ENCODE results near the gene ASIC4. TPM values are rescaled to one million over a fixed set of nuclear protein-coding genes. Genes with fewer than 3 reads are reported as not detected.
A peak's percentile ranks its signal among the peaks of the same experiment; 100 is the strongest.

The ASIC4 gene
- total RNA-seq, 1 experiment from 2014 or later = not detected

DNA sequence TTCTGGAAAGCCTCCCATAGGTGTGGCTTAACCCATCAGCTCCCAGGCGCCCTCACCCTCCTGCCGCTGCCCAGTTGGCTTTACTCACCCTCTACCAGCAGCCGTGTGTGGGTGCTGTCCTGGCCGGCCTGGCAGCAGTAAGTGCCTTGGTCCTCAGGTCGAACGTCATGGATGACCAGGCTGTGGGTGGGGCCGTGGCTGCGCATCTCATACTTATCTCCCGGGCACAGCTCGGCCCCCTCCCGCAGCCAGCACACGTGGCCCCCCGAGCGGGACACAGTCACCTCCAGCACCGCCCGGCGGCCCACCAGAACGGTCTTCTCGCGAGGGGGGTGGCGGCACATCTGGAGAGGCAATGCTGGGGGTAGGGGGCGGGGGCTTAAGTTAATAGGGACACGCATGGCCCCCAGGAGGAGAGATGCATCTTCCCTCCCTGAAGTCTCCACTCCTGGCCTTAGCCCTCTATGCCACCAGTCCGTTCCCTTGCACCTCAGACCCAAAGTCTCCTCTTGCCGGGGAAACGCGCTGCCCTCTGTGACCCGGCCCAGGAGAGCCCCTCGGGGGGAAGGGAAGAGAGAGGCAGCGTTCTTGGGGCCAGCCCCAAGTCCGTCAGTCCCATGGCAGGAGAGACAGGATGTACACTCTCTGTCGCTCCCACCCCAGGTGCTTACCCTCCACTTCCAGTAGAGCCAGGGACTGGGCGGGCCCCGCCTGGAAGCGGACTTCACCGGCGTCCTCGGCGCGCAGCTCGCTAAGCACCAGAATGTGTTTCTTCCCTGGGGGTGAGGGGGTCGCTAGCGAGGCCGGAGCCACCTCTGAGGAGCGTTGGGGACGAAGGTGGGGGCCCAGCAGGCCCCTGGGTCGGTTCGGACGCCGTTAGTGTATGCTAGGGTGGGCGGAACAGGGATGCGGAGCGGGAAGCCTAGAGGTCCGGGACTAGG is 37.4 kb downstream of the ASIC4 start:
- DNase-seq (ENCODE audit: low spot score) = no peak

DNA sequence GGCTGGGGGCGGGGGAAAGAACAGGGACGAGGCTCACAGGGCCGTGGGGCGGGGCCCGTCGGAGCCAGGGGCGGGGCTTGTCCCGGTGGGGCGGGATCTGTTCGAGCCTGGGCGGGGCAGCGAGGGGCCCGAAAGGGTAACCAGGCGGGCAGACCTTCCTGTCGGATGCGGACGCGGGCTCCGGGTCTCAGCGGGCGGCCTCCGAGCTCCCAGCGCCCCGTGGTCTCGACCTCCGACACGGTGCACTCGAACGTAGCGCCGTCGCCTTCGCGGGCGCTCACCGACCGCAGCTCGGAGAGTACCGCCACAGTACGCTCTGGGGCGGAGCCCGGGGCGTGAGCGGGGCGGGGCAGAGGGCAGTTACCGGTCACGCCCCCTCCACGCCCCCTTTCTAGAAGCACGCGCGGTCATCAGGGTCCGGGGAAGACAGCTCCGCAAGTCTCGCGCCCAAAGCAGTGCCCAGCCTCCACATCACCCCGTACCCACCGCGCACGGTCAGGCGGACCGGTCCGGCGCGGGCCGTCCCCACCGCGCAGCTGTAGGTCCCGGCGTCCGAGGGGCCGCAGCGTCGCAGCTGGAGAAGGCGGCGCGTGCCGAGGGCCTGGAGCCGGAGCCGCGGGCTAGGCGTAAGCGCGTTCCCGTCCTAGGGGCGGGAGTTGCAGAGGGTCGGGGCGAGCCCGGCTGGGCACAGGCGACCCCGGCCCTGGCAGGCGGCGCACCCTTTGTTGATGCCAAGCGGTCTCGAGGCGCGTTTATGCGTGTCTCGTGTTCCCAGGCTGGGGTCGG is 38.3 kb downstream of the ASIC4 start:
- DNase-seq (ENCODE audit: low spot score) = peak; percentile 54

DNA sequence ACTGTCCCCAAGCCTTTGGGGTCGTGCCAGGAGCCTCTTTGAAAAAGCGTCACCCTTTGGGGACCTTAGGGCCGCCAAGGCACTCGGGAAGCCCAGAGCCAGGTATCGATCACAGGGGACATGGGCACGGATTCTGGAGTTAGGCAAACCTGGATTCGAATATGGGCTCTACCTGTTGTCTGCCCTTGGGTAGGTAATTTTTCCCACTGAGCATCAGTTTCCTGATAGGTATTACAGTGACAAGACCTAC is 38.8 kb downstream of the ASIC4 start:
- no peak for DNase-seq (ENCODE audit: low spot score)

DNA sequence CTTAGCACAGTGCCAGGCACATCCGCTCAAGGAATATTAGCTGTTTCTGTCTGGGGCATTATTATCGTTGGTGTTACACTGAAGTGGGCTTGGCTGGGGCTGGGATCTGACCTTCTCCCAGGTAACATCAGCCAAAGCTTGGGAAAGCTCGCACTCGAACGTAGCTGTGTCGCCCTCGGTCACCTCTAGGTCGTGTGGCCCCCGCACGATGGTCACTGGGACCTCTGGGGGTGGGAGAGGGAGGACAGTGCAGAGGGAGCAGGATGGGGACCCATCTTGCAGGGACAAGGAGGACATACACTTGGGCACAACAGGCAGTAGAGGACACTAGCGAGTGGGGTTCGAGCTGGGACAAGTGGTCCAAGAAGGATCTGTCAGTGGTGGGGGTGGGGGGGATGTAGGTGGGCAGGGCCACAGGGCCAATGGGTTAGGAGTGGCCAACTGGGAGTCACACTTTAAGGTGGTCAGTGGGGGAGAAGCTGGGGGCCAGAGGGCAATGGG is 39.2 kb downstream of the ASIC4 start:
- DNase-seq (ENCODE audit: low spot score) = no peak

DNA sequence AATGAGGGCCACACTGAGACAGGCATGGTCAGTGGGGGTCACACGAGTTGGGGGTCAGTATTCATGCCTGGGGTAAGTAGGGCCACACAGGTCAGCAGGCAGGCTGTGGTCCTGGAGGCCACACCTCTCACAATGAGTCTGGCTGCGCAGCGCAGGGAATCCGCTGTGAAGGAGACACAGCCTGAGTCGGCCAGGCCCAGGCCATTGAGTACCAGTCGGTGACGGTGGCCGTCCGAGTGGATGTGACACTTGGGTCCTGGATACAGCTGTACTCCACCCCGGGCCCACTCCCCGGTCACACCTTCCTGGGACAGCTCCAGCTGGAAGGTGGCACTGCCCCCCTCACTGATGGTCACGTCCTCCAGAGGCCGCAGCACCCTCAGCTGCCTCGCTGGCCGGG is 40.1 kb downstream of the ASIC4 start:
- no peak for DNase-seq (ENCODE audit: low spot score)

DNA sequence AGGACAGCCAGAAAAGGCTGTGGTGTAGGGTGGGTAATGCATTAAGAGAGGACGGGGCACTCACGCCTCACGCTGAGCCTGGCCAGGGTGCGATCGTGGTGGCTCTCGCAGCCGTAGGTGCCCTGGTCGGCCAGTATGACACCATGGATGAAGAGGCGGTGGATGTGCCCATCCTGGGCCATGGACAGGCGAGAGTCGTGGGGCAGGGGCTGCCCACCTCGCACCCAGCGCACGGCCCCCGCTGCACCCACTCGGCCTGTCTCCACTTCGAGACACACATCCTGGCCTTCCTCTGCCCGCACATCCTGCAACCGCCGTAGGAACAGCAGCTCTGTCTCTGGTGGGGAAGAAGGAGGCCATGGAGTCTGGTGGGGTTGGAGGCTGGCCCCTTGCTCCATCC is 41.7 kb downstream of the ASIC4 start:
- no peak for DNase-seq (ENCODE audit: low spot score)

DNA sequence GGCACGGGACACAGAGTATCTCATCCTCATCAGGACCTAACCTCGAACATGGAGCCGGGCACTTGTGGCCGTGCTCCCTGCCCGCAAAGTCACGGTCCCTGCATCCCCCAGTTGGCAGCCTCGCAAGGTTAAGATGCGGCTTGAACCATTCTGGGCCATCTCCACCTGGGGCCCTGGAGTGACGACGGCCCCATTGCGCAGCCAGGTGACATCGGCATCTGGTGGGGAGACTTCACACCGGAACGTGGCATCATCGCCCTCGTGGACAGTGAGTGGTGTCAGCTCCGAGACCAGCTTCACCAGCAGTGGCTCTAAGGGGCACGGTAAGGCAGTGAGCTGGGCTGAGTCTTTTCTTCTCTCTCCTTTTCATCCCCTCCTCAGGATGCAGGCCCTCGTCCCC is 42.1 kb downstream of the ASIC4 start:
- DNase-seq (ENCODE audit: low spot score) = no peak

DNA sequence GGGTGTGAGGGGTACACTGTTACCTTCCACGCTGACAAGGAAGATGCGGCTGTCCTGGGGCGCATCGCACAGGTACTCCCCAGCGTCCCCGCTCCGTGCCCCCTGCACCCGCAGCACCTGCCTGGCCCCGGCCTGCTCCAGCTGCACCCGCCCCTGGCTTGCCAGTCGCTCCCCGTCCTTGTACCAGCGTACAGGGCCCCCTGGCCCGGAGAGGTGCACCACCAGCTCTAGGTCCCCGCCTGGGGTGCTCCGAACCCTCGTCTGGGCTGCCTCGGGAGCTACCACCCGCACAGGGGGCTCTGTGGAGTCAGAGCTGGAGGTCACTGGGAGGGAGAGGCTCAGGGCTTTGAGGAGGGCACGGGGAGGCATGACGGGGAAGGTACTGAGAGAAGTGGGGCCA is 43.0 kb downstream of the ASIC4 start:
- no peak for DNase-seq (ENCODE audit: low spot score)

DNA sequence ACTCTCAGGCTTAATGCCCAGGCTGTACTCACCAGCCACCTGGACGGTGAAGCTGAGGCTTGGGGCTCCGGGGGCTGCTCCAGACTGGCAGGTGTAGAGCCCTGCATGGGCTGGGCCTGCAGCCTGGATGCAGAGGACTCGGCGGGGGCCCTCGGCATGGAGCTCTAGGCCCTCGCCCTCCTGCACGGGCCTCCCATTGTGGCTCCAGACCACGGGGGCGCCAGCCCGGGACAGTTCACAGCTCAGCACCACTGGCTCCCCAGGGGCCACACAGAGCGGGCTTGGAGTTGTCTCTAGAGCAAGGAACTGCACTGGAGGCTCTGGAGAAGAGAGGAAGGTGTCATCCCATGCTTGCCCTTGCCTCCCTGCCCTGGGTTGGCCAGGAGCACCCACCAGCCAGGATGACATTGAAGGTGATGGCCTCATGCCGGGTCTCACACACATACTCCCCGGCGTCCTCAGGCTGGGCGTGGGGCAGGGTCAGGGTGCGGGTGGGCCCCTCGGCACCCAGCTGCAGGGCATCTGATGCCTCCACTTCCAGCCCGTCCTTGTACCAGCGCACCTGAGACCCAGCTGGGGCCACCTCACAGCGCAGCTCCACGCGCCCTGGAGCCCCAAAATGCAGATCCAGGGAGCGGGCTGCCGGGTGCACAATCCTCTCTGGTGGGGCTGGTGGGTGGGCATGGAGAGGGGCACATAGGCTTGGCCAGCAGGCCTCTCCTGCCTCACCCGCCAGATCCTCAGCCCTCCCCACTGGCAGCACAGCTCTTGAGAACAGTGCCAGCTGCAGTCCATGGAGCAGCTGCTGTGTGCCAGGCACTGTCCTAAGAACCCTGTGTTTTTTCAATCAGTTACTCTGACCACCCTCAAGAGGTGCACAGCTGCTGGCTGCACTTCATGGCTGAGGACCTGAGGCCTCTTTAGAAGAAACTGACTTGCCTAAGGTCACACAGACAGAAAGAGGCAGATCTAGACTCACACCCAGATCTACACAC is 43.8 kb downstream of the ASIC4 start:
- DNase-seq (ENCODE audit: low spot score) = no peak

DNA sequence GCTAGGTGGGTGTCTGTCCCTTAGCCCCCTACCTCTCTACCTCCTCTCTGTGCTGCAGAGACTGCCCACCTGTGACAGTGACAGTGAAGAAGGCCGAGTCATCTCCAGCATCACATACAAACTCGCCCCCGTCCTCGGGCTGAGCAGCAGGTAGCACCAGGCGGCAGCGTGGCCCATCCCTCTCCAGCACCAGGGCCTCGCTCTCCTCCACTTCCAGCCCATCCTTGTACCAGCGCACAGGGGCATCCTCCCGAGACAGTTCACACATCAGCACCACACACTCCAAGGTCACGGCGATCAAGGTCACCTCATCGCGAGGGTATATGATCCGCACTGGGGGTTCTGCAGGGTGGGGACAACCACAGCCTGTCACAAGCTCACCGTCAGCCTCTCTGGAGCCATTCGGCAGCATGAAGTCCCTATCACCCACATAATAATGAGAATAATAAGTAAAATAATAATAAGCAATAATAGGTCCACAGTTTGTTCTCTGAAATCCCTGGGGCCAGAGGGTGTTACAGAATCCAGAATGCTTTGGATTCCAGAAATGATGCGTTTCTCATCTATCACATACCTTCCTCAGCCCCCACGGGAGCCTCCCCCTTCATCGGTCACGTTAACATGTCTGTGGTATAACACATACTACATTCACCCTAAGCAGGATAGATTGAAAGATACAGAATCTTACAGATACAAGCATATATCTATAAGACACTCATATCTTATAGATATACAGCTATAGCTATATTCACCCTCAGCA is 45.1 kb downstream of the ASIC4 start:
- no peak for DNase-seq (ENCODE audit: low spot score)

DNA sequence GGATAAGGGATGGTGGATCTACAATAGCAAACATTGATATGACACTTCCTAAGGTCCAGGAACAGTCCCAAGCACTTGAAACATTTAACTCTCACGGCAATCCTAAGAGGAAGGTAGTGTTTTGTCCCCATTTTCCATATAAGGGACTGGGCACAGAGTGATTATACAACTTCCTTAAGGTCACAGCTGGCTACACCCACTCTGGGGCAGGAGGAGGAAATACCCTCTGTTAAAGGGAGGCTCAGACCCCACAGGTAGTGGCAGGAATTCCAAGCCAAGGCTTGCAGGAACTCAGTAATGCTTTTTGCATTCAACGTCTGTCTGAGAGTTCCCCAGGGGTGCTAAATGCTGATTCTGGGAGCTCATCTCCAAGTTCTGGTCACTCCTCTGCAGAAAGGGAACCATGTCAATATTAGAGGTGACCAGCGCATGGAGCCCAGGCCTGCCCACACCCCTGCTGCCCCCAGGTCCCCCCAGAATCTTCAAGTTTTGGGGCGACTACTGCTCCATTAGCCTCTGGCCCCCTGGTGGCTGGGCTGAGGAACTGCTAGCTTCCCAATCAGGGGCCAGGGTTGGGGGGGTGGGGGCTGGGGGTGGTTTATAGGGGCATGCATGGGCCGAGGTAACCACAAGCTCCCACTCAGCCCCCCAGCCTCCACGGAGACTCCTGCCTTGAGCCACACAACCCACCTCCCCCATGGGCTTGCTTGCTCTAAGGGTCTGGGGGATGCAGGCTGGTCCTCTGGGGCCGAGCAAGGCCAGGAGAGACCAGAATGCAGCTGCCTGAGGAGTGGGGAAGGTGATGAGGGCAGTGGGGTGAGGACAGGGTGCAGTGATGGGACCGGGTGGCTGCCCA is 46.0 kb downstream of the ASIC4 start:
- no peak for DNase-seq (ENCODE audit: low spot score)

DNA sequence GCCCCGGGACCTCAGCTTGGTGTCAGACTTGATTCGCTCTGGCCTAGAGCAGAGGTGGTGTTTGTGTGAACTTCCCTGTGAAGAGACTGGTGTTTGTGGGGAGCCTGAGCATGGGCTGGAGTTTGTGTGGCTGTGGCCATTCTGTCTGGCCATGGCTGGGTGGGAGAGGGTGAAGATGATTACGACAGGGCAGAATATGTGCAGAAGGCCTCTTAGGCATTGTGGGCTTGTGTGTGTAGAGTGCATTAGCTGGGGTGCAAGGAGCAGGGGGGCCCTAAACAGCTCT is 46.6 kb downstream of the ASIC4 start:
- DNase-seq (ENCODE audit: low spot score) = no peak

DNA sequence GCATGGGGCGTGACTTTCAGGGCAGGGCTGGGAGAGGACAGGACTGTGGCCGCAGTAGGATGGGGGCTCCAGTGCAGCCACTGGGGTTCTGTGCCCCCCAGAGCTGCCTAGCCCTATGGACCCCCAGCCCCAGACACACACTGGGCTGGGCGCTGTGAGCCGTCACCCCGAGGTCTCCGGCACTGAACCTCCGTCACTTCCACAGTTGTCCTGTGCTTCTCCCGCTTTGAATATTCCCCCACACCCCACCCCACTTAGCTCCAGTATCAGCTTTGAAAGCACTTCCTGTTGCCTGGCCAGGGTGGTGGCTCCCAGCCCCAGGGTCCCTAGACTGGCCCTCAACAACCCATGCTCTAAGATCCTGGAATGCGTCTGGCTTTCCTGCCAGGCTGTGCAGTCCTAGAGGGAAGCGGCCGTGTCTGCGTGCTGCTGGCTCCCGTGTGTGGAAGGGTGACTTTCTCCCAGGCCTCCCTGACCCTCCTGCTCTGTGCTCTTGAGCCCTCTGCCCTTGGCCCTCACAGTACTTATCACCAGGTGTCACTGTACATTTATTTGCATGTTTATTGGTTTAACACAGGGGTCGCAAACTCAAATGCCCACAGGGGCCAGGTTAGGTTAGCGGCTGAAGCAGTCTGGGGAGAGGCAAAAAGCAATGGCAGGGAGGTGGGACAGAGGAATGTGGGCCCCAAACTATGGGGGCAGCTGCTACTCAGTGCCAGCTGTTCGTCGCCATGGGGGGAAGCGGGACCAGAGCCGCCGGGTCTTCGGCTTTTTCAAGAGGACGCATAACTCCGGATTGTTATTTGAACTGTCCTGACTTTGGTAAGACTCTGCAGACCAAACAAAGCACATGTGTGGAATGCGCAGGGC is 47.1 kb downstream of the ASIC4 start:
- DNase-seq (ENCODE audit: low spot score) = no peak

DNA sequence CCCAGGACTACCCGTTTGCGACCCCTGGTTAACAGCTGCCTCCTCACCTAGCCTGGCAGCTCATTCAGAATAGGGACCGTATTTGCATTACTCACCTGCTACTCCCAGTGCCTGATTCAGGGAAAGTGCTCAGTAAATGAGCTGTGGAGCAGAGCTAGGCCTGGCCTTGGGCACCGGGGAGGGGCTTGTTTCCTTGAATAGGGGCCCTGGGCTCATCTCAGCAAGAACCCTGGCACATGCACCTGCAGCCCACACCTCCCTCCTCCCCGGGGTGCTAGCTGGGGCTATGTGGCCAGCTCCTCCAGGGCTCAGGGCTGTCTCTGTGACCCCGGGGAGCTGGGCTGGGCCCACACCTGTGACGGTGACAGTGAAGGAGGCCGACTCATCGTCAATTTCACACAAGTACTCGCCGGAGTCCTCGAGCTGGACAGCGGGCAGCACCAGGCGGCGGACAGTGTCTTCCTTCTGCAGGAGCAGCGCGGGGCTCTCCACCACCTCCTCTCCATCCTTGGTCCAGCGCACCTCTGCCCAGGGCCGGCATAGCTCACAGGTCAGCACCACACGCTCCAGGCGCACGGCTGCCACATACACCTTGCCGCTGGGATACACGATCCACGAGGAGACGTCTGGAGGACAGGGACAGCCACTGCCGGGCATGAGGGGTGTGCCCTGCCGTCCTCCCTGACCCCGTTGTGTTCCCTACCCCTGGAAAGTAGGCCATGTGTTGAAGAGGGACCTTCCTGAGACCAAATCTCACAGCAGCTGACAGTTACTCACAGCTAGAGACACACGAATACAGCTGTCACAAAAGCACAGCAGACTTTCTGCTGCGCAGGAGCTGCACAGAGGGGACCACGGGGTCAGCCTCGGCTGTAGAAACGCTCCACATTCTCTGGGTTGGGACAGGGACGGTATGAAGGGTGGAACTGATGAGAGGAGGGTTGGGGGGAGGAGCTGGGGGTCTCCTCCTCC is 48.1 kb downstream of the ASIC4 start:
- no peak for DNase-seq (ENCODE audit: low spot score)

DNA sequence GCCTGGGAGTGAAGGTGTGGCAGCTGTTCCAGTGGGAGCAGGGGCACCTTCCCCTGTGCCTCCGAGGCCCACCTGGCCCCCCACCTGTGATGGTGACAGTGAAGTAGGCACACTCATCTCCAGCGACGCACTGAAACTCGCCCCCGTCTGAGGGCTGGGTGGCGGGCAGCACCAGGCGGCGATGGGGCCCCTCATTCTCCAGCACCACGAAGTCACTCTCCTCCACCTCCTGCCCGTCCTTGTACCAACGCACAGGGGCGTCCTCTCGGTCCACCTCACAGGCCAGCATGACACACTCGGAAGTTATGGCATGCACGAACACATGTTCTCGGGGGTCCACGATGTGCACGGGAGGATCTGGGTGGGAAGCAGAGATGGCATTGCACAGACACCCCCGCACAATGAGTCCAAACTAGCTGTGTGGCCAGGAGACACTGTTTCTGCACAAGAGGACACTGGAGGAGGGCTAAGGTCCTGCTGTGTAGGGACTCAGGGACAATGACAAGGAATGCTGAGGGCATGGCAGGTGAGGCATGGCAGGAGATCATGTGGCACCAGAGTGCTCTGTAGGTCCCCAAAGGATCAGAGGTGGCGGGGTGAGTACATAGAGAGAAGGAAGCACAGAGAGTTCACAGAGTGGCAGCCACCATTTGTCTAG is 49.1 kb downstream of the ASIC4 start:
- no peak for DNase-seq (ENCODE audit: low spot score)

DNA sequence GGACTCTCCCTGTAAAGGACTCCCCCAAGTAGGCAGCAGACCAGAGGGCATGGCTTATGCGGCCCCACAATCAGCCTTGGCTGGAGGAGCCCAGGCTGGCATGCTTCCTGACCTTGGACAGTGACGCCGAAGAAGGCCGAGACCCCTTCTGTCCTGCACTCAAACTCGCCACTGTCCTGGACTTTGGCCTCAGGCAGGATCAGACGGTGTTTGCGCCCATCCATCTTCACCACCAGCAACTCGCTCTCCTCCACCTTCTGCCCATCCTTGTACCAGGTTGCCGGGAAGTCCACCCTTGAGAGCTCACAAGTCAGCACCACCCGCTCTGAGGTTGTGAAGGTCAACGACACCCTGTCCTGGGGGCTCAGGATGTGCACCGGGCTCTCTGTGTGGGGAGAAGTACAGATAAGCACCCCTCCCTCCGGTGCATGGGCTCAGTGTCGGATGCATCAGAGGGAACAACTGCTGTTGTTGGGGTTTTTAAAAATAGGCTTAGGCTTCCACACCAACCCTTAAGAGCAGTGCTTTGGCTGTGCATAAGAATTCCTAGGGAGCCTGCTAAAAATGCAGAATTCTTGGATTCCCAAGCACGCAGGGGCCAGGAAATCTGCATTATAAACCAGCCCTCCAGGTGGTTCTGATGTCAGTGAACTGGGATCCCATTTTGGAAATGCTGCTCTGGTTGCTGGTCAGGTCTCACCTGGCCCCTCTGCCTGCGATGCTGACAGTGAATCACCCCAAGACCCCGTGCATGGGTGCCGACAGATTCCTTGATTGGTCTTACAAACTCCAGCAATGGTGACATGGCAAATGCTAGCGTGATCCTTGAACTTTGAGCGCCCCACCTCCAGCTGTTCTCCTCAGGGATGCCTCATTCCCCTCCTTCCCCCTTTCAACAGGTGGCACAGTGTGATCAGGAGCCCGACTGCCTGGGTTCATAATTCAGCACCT is 51.1 kb downstream of the ASIC4 start:
- no peak for DNase-seq (ENCODE audit: low spot score)

All from H4 (cell line).